EH (cell line): ENCODE data around the gene L3MBTL4.
A peak's percentile ranks its signal among the peaks of the same experiment; 100 is the strongest.

Experiments used
- DNase-seq: peaks from one replicate; pipeline ENCODE4 v3.0.0-alpha.2; 2015; ENCODE audit warnings: low read depth

The L3MBTL4 gene

DNA sequence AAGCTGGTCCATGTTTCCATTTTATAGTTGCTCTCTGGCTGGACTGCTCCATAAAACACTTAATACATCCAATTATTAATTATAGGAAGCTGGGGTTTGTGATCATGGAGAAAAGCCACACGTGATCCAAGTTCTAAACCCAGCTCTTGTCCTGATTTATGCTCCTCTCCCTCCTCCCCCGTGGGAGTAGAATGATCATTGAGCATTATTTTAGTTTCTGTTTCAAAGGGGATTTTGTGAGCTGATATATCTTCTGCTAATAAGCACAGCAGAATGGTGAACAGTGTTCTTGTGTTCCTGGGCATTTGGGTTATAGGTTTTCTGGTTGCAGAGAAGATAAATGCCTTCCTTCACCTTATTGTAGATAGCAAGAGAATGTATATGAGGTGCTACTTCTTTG, 383.7 kb downstream of the L3MBTL4 start:
- DNase-seq: no peak

DNA sequence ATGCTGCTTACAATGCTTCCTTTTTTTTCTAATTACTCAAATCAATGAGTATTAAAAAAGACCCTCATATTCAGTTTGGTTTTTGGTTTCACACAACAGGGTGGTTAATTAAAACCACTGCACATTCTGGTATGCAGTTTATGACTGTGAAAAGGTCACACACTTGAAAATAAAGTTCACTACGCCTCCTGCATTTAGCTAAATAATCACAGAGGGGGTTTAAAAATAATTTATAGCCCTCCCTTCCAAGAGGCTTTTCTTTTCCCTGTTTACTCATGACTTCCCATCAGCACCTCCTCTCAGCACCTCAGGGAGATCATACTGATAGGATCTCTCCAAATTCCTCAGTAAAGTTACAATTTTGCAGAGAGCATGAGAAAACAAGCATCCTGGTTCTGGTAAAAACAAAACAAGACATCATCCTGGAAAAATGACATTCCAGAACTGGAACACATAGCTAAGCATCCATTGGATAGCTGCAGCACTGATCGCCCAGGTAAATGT, 389.9 kb downstream of the L3MBTL4 start:
- DNase-seq: peak; percentile 23

DNA sequence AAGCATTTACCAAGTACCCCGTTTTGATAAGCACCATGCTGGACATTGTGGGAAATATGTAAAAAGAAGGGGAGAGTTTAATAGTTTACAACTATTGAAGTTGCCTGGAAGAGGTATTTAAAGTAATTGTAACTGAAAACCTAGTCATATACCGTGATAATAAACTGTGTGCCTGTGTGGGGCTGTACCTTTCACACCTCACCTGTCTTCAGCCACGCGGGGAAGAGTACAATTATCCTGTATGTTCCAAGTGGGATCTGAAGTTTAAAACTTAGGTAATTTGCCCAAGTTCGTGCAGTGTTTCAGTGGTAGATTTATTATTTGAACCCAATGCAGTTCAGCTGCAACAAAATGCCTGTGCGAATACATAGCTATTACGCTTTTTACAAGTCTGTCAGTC, 391.2 kb downstream of the L3MBTL4 start:
- DNase-seq: no peak

DNA sequence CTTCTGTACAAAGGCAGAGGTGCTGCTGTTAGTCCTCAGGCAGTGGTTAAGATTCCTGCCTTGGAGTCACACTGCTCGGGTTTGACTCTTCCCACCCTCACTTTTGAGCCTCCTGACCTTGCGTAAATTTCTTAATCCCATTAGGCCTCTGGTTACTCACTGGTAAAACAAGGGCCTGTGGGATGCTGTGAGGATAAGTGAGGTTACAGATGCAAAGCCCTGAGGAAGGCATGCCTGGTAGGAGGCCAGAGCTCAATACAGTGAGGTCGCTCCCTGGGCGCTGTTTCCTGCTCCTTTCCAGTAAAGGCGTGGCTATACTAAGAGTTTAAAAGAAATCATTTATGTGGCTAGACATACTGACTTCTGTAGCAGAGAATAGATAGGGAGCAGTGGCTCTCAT, 391.9 kb downstream of the L3MBTL4 start:
- DNase-seq: peak; percentile 57

DNA sequence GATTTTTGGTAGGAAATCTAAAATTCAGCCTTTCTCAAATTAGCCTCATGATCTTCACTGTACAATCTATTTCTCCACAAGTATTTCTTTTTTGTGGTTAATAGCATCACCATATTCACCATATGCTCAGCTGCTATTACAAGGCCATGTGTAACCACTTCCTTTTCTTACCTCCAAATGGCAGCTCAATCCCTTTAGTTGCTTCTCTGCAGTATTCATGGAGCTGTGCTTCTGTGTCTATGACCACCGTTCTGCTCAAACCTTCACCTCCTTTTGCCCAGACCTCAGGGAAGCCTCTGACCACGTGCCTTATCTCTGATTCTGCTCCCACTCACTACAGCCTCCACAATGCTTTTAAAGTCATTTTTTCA, 392.7 kb downstream of the L3MBTL4 start:
- peak; percentile 16 for DNase-seq

DNA sequence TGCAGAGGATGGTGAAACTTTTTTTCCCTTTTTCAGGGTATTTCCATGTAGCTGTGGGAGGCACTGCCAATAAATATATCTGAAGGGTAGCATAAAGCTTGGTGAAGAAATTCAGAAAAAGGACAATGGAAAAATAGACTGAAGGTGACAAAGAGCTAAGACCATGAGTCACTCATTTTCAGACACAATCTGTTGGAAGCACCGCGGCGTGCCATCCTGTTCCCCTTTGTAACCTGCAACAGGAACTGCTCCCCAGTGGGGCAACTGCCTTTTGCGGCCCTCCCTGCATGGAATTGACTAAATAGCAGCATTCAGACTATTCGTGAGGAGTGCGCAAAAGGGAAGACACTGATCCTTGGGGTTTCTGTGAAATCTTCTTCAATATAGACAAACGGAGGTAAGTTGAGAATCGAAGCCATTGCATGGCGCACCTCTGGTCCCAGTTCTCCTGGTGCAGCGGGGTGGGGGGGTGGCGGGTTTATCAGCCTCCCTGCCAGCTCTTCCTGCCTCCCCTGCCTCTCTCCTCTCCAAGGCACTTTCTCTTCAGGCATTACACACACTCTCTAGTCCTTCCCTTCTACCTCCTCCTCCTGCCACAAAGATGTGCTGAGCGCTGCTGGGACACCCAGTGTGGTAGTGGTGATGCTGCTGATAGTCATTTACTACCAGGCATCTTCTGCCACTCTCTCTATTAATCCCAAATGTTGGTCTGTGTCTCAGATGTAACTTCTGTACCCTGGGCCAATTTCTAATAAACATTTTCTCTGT, 393.2 kb downstream of the L3MBTL4 start:
- peak; percentile 3 for DNase-seq

DNA sequence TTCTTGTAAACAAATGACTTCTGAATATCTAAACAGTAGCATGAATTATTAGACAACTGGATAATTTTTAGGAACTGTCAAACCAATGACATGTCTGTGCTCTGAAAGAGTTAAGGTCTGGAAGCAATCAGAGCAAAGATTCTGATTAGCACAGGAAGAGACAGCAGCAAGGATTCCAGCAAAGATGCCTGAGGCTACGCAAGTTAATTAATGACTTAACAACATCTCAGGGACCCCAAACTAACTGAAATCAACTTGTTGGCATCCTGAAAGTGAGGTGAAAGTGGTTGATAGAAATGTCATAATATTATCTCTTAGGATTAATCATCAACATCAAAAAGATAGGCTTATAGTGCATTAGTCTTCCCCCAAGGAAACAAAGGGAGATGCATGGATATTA, 396.0 kb downstream of the L3MBTL4 start:
- no peak for DNase-seq

DNA sequence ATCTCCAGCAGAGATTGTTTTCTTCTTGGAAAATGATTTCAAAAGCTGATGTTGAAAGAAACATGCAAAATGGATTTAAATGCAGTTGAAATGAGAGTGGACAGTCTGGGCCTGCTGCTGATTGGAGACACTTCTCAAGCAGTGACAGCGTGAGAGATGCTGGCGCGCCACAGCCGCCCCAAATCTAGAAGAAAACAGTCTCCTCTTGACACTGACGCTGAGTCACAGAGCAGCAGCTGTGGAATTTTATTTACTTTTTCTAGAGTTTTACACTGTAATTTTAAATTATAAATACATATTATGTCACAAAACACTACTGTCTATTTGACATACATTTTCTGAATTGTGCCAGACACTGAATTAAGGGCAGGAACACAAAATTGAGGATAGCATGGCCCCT, 397.5 kb downstream of the L3MBTL4 start:
- DNase-seq: peak; percentile 39

DNA sequence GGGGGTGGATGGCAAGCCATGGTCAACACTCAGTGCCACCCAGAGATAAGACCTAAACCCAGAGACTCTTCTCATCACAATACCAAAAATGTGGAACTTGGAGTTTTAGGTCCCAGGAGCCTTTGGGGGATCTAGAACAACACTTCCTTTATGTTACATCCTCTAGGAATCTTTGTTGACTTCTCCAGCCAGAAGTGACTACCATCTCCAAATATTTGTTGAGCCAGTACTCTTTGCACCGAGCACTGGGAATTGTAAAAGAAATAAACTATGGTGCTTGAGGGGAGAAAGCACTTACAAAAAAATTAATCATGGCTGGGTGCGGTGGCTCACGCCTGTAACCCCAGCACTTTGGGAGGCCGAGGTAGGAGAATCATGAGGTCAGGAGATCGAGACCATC, 399.3 kb downstream of the L3MBTL4 start:
- DNase-seq: peak; percentile 65

DNA sequence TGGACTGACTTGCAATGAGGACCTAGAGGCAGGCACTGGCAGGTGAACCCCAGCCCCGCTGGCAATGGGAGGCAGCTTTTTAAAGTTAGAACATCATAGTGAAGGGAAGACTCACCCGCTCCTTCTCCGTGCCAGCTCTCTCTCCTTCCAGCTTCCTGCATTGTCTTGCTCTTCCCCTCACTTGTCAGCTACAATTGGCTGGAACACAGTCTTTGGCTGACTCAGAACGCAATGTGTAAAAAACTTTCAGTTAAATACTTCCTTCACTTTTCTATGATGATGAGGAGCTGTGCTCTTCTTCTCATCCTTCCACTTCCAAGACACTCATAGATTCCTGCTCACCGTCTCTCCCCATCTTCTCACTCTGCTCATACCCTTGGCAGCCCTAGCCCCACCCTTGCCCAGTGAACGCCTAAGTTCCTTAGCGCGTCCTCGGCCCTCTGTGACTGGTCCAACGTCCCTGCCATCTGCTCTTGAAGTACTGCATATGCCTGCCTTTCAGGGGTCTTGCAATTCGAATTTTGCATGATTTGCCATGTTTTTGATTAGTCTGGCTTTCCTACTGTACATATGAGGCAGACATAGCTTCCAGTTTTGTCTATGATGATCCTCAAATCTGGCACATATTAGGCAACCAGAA, 401.4 kb downstream of the L3MBTL4 start:
- DNase-seq: peak; percentile 49

DNA sequence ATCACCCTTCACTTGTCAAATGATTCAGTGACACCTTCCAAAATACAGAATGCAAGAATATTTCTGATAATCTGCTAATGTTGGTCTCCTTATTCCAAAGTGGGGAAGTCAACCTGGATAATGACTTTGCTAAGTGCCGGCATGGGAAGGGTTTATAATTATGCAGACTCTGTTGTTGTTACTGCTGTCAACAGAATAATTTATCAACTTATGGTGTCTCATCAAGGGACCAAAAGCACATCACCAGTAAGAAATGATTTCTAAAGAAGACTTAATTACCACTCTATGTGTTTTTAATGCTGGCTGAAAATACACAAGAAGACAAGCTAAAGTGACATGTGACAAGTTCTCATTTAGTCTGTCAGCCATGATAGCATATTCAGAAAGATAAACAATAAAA, 403.8 kb downstream of the L3MBTL4 start:
- DNase-seq: no peak

DNA sequence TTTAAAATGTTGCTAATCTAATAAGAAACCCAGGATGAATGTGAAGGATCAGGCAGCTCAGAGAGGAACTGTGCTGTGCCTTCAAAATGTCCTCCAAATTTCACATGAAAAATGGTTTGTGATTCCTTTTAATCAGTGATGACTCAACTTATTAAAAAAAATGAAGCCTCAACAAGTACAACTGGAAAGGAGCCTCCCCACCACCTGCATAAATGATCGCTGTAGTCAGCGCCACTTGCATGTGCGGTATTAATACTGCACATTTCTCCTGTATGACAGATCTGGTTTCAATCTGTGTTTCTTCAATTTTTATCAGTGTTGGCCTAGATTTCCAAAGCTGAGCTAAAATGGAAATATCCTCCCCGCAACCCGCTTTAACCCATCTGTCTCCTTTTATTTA, 404.4 kb downstream of the L3MBTL4 start:
- peak; percentile 7 for DNase-seq

DNA sequence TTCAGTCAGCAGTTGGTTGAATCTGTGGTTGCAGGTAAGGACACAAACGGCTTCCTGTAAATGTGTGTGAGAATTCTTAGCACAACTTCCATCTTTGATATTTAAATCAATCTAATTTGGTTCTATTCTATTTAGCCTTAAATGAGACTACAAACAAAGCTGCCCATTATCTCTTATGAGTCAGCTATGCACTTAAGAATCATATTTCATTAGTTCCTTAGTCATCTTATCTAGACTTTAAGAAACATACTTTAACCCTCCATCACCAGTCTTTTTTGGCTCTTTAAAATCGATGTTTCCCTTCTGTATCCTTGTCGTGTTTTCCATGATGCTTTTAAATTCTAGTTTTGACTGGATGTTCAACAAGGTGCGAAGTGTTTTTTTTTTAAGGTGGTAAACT, 405.0 kb downstream of the L3MBTL4 start:
- DNase-seq: peak; percentile 65

DNA sequence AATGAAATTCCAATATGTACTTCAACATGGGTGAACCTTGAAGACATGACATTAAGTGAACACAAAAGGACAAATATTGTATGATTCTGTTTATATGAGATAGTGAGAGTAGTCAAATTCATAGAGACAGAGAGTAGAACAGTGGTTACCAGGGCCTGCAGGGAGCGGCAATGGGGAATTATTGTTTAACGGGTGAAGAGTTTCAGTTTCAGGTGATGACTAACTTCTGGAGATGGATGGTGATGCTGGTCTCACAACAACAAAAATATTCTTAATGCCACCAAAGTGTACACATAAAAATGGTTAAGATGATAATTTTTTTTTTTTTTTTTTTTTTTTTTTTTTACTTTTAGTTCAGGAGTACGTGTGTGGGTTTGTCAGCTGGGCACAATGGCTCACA, 410.0 kb downstream of the L3MBTL4 start:
- no peak for DNase-seq

DNA sequence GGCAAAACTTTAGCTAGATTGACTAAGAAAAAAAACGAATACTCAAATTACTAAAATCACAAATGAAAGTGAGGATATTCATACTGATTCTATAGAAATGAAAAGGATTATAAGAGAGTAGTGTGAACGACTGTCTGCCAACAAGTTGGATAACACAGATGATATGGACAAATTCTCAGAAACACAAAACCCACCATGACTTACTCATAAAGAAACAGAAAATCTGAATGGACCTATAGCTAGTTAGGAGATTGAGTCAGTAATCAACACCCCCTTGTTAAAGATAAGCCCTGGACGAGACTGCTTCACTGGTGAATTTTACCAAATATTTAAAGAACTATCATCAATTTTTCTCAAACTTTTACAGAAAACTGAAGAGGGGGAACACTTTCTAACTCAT, 410.6 kb downstream of the L3MBTL4 start:
- DNase-seq: no peak

DNA sequence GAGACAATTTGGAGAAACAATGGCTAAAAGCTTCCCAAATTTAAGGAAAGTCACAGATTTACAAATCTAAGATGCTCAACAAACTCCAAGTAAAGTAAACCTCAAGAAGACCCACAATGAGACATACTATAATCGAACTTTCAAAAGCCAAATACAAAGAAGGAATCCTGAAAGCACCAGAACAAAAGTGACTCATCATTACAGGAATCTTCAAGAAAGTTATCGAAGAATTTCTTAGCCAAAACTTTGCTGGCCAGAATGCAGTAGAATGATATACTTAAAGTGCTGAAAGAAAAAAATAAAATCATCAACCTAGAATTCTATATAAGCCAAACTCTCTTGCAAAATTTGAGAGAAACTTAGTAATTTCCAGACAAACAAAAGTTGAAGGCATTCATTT, 412.8 kb downstream of the L3MBTL4 start:
- DNase-seq: peak; percentile 19

DNA sequence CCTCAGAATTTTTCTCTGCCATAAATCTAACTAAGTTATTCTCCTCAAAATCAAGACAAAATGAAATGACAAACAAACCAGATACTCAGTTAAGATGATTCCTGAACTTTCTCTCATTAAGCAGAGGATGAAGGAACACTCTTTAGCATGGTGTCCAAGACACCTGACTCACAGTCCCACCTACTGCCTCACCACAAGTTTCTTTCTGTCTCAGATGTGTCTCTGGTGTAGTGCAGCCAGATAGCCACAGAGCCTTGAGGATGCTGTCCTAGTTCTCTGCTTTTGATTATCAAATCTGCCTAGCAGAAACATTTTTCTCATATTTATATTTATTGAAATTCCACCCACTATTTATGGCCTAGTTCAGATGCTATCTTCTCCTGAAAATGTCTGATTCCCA, 415.8 kb downstream of the L3MBTL4 start:
- no peak for DNase-seq

DNA sequence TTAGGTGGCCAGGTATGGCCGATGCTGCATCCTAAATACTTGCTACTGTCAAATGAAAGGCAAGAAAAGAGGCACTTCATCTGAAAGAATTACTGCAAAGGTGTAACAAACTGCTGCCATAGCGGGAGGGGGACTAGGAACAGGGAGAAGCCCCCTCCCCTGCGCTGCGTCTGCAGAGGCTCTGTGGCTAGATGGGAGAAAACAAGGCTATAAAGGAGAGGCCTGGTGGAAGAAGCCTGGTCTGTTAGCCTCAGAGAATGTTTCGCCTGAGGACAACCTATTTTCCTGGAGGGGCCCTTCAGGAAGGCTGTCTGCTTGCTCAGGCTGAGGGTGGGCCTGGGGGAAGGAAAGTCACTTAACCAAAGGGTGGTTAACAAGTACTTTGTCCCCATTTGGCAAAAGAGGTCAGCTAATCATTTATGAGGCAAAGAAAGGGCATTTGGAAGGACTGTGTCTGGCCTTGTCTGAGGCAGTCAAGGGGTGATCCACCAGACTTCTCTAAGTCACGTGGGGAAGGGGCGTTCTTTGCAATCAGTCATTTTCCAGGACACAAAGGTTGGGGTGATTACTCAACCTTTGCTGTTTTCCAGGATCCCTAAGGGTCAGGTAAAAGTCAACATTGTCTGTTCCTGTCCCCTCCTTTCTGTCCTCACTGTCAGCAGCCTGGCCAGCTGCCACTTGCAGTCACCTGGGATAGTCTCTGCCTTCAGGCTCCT, 416.4 kb downstream of the L3MBTL4 start:
- no peak for DNase-seq

DNA sequence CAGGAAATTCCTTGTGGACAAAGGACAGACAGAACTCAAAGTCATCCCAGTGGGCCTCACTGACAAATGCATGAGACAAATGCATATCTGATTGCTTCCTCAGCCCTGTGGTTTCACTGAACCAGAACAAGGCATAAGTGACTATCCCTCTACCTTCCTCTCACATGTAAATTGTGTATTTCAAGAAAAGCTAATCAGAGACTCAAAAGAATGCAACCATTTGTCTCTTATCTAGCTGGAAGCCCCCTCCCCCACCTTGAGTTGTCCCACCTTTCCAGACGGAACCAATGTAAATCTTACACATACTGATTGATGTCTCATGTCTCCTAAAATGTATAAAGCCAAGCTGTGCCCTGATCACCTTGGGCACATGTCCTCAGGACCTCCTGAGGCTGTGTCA, 417.4 kb downstream of the L3MBTL4 start:
- no peak for DNase-seq

DNA sequence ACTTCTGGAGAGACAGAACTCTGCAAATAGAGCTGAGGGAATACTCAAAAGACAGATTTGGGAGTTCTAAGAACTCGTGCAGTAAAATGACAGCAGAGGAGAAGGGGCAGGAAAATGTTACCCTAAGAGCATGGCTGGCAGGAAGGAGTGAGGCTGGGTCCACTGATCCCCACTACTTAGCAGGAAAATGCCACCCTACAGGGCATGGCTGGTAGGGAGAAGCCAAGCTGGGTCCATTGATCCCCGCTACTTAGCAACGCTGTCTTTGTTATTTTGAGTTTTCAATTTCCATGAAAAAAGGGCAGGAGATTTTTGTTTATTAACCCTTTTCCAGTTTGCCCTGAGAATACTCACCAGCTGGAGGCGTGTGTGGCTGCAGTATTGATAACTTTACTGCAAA, 419.1 kb downstream of the L3MBTL4 start:
- no peak for DNase-seq

DNA sequence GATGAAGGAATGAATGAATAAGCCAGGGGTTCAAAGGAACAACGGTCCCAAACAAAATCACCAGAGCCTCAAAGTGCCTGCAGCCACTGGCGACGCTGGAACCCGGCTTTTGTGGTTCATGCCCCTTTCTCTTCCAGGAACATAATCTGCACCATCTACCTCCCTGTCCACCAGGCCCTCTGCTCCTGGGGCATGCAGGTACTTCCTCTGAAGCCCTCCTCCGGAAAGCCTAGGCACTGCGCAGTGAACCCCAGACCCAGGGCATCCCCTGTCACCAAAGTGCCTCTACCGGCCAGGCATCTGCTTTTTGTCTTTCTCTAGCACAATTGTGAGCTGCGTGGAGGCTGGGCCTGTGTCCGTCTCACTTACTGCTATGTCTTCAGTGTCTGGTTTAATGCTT, 420.8 kb downstream of the L3MBTL4 start:
- DNase-seq: no peak

DNA sequence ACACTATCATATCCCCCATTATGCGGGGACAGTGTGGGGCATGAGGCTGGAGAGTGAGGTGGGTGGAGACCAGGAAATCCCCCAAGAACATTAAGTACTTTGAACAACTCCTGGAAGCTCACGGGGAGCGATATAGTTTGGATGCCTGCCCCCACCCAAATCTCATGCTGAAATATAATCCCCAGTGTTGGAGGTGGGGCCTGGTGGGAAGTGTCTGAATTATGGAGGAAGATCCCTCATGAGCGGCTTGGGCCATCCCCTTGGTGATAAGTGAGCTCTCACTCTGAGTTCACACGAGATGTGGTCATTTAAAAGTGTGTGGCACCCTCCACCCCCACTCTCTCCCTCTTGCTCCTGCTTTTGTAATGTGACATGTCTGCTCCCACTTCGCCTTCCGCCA, 422.3 kb downstream of the L3MBTL4 start:
- no peak for DNase-seq

DNA sequence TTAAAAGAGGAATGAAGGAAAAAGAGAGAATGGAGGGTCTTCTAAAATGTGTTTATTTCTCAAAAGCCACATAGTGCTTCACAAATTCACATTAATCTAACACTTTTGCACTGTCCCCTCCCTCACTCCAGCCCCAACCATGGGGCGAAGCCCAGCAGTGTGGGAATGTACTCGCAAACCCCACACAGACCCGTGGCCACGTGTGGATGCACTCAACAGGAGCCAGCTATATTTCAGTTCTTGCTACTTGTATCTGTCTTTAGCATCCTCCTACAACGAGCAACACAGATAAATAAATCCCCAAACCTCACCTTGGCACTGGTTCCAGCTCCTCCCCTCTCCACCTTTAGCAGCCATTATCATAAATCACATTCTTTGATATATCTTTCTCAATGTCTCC, 427.5 kb downstream of the L3MBTL4 start:
- DNase-seq: no peak
